Hematopoietic multipotent progenitor cell treated with erythropoietin and hydrocortisone succinate and interleukin-3 and kit ligand, for 17 days (in vitro differentiated cells): Measurements from ENCODE around the gene CISD2.
A peak's percentile ranks its signal among the peaks of the same experiment; 100 is the strongest.
"Not testable (repeated sequence)": the region's sequence is repeated elsewhere in the genome, so short reads cannot be mapped to it uniquely, and the experiment has no call there.

Experiments used
- DNase-seq: peaks from one replicate; pipeline ENCODE4 v3.0.0-alpha.2; 2015; ENCODE audit warnings: low spot score

The CISD2 gene

DNA sequence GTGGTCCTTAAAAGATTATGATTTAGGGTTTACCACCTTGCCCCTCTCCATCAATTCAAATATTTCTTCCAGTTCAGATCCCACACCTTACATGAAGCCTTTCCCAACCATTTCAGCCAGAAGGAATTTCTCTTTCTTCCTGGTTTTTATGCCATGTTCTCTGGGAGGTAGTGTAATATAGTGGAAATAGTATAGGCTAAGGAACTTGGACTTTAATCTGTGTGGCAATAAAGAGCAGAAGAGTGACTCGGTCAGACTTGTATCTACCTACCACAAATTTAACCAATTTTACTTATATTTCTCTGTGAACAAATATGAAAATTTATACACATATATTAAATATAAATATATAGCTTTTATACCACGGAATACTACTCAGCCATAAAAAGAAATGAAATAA is 18.4 kb upstream of the CISD2 start:
- no peak for DNase-seq

DNA sequence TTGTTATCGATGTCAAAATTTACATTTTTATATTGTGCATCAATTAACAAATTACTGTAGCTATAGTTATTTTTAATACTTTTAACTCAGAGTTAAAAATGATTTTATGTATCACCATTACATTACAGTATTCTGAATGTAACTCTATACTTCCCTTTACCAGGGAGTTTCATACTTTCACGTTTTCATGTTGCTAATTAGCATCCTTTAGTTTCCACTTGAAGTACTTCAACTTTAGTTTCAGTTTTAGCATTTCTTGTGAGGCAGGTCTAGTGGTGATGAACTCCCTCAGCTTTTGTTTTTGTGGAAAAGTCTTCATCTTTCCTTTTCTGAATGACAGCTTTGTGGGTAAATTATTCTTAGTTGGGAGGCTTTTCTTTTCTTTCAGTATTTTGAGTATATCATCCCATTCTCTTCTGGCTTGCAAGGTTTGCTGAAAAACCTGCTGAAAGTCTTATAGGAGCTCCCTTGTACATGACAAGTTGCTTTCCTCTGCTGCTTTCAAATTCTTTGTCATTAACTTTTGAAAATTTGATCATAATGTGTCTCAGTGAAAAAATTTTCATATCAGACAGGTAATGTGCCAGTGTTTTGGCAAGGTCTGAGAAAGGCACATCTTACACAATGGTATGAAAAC is 9.8 kb upstream of the CISD2 start:
- DNase-seq: no peak

DNA sequence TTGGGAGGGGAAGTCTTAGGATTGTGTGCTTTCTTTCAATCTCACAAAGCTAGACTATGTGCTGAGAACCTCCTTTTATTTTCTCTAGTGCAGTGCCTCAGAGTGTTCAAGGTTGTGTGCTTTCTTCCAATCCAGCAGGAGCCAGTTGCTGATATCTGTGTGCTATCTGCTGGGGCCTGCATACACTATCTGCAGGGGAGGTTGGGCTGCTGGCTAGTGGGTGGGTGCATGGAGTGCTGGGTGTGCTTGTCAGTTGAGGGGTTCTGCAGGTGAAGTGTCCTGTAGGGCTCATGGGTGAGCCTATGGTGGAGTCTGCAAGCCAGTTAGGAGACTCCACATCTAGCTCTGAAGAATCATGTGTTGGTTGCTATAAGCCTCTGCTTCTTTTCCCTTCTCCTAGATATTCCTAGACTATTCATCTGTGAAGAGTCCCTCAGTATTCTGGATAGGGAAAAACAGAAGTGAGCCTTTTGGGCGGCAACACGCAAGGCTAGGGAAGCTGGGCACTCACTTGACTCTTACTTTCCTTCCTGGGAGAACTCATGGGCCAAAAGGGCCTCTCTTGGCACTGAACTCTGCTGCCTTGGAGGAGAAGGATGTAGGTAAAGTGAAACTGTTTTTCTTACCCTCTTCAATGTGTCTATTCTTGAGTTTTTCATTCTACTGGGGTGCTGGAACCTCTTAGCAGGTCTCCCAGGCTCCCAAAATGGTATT is 8.0 kb upstream of the CISD2 start:
- no peak for DNase-seq

DNA sequence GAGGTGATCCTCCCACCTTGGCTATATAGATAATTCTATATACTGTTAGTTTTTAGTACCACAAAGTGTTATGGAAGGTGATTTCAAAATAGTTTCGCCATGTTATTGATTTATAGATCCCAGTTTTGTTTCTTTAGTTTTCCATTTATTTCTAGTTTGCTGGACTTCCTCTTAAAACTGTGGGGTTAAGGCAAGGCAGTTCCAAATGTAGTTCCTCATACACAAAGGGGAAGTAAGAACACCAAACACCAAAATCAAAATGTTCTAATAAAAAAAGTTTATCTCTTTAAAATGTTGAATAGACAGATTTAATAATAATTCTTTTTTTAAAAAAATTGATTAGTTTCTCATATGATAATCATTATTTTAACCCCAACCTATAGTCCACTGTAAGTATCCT is 6.8 kb upstream of the CISD2 start:
- no peak for DNase-seq

DNA sequence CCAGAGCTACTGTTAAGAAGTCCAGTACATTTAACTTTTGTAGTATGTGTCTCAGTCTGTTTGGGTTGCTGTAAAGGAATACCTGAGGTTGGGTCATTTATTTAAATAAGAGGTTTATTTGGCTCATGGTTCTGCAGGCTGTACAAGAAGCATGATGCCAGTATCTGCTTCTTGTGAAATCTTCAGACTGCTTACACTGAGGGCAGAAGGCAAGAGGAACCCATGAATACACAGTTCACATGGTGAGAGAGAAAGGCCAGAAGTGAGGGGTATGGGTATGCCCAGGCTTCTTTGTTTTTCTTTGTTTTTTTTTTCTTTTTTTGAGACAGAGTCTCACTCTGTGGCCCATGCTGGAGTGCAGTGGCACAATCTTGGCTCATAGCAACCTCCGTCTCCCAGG is 6.0 kb upstream of the CISD2 start:
- no peak for DNase-seq

DNA sequence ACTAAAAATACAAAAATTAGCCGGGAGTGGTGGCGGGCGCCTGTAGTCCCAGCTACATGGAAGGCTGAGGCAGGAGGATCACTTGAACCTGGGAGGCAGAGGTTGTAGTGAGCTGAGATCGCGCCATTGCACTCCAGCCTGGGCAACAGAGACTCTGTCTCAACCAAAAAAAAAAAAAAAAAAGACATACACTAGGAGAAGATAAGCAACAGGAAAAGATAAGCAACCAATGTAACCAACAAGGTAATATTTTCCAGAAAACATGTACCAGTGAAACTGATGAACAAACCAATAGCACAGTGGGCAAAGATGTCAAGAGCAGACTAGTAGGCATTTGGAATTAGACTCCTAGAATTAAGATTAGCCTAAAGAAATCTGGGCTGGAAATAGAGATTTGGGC is 3.5 kb upstream of the CISD2 start:
- not testable (repeated sequence) for DNase-seq

DNA sequence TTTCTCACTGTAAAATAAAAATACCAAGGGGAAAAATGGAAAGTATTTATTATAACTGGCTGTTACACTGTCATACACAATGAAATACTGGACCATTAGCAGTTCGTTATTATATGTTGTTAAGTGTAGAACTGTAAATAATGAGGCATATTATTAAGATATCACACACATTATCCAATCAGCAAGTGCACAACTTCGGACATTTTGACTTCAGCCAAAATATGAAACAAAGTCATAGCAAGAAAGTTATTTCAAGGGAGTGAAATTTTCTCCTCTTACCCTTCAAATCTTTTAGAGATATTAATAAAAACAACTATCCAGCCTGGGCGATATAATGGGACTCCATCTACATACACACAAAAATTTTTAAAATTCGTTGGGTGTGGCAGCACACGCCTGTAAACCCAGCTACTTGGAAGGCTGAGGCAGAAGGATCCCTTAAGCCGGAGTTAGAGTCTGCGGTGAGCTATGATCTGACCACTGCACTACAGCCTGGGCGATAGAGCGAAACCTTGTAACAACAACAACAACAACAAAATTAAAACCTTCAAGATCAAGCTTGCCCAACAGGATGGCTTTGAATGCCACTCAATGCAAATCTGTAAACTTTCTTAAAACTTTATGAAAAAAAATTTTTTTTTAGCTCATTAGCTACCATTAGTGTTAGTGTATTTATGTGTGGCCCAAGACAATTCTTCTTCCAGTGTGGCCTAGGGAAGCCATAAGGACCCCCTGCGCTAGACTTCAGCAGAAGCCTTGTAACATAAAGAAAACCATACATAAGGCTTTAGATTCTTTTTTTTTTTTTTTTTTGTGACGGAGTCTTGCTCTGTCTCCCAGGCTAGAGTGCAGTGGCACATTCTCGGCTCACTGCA is 1.3 kb upstream of the CISD2 start:
- DNase-seq: peak; percentile 61

DNA sequence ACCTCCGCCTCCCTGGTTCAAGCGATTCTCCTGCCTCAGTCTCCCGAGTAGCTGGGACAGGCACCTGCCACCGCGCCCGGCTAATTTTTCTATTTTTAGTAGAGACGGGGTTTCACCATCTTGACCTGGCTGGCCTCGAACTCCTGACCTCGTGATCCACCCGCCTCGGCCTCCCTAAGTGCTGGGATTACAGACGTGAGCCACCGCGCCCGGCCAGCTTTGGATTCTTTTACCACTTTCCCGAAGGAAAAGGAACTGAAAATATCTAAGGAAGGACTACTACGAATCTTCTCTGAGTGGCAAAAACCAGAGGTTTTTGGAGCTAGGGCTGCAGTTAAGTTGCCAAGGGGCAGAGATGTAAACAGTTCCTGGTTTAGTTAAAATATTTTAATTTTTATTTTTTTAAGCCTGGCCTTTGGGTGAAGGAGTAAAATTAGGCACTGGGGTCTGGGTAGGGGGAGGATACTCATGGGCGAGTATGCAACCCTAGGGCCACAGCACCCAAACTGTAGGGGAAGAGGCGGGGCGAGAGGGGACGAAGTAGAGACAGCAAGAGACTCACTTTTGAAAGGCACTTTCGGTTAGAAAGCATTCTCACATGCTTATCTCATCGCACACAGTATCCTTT is 525 bp upstream of the CISD2 start:
- no peak for DNase-seq

DNA sequence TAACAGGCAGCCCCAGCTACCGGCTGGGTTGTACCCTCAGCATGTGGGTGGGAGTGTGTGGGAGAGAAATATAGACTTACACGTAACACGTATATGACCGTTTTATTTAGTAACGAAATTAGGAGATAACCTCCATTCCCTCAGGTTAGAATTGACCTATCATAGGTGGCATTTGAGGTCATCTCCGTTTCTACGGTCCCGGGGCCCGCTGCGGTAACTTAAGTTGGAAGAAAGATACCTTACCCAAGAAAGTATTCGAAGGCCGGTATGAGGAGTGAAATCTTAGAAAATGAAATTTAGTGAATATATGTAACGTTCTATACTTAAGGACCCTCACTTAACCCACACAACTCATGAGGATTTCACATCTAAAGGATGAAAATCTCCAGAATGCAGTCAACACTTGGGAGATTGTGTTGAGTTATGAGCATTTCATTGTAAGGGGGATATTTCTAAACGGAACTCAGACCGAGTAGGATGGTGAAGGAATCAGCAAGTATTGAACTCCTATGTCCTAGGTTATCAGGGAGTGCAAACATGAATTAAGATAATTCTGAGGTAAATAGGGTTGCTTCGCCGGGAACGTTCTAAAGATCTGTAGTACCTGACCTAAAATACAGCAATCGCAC is 891 bp downstream of the CISD2 start:
- DNase-seq: no peak

DNA sequence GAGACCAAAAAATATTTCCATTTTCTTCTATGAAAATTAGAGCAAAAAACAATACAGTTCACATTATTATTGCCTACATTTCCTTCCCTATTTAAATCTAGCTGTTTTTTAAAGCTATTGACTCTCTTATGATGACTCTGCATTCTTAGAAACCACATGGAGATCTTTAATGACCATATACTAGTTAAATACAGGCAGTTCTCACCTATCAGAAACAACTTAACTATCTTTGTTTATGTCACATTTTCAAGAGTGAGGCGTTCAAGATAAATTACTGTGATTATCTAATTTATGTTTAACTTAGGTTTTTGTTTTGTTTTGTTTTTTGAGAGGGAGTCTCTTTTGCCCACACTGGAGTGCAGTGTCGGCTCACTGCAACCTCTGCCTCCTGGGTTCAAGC is 3.0 kb downstream of the CISD2 start:
- DNase-seq: peak; percentile 79

DNA sequence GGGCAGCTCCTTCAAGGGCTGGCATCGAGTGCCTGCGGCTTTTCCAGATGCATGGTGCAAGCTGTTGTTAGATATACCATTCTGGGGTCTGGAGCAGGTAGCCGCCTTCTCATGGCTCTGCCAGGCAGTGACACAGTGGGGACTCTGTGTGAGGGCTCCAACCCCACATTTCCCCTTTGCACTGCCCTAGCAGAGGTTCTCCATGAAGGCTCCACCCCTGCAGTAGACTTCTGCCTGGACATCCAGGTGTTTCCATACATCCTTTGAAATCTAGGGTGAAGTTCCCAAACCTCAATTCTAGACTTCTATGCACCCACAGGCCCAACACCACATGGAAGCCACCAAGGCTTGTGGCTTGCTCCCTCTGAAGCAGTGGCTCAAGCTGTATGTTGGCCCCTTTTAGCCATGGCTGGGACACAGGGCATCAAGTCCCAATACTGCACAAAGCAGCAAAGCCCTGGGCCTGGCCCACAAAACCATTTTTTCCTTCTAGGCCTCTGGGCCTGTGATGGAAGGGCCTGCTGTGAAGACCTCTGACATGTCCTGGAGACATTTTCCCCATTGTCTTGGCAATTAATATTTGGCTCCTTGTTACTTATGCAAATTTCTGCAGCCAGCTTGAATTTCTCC is 8.8 kb downstream of the CISD2 start:
- DNase-seq: not testable (repeated sequence)

DNA sequence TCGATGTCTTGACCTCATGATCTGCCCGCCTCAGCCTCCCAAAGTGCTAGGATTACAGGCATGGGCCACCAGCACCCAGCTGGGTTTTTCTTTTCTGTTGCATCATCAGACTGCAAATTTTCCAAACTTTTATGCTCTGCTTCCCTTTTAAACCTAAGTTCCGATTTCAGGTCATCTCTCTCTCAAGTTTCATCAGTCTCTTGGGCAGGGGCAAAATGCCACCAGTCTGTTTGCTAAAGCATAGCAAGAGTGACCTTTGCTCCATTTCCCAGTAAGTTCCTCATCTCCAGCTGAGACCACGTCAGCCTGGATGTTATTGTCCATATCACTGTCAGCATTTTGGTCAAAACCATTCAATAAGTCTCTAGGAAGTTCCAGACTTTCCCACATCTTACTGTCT is 9.6 kb downstream of the CISD2 start:
- not testable (repeated sequence) for DNase-seq

DNA sequence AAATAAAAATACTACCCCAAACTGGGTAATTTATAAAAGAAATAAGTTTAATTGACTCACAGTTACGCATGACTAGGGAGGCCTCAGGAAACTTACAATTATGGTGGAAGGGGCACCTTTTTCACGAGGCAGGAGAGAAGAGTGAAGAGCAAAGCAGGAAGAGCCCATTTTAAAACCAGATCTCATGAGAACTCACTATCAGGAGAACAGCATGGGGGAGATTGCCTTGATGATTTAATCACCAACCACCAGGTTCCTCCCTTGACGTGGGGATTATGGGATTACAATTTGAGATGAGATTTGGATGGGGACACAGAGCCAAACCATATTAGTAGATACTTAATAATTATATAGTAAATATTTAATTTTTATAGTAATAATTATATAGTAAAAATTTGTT is 10.1 kb downstream of the CISD2 start:
- DNase-seq: no peak

DNA sequence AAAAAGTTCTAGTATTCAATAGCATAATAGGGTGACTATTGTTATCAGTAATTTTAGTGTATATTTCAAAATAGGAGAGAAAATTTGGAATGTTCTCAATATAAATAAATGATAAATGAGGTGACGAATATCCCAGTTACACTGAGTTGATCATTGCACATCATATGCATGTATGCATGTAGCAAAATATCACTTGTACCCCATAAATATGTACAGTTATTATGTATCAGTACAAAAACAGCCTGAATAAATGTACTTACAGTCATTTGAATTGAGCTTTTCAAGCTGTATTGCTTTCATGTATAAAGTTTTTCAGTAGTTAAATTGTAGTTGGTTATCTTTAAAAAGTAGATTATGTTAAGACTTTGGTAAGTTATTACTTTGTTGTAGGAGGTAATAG is 12.6 kb downstream of the CISD2 start:
- DNase-seq: no peak

DNA sequence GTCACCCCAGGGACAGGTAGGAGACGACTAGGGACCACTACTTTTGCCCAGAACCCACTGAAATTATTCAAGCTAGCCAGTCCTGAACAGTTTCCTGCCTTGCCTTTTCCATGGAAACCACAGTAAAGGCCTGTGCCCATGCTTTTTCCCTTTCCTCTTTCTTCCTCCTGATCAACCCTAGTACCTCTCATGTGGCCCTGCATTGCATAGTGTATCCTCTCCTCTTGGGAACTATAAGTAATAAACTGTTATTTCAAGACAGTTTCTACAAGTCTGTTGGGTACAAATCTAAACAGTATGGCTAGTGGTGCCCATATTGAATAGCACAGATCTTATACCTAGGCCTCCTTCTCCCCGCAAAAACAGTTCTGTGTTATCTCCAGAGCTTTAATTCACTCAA is 14.5 kb downstream of the CISD2 start:
- DNase-seq: no peak

DNA sequence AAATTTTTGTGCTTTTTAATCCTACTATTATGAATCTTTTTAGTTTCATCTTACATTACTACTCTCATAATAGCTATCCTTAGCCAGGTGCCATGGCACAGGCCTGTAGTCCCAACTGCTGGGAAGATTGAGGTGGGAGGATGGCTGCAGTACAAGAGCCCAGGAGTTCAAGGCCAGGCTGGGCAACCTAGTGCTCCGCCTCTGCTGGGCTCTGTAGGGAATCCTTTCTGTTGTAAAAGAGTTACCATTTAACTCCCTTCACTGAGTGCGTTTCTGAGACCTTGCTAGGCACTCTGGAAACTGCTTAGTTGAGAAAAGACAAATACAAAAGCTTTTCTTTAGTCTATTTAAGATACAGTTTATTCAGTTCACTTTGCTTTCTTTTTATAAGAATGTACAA is 19.8 kb downstream of the CISD2 start:
- not testable (repeated sequence) for DNase-seq

DNA sequence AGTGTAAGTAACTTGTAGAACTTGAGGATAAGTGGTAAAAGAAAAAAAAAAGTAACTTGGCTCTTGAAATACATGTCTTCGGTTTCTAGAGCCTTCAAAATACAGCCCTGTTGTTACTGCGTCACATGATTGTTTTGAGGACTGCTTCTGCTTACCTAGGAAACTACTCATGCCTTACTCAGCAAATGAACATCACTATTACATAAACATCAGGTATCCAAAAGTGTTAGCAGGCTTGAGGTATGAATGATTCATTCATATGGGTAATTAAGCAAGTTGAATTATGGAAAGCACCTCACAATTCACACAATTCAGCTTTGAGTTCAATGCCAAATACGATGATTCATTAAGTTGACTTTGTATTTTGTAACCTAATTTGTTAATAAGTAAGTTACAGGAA is 21.1 kb downstream of the CISD2 start:
- DNase-seq: not testable (repeated sequence)

DNA sequence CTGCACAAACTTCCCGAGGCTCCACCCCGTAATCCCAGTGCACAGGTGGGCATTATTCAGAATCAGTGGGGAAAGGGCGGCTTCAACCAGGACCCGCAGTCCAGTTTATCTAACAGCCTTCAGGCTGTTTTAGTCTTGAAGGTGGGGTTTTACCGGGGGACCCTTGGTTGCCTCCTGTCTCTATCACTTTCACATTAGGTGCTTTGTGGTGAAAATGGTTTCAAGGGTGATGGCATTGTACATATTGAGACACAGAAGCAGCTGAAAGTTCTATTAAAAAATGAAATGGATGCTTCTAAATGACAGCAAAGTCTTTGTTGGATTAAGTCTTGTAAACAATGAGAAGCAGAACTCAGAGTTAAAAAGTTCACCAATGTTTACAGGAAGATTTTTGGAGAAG is 27.8 kb downstream of the CISD2 start:
- DNase-seq: not testable (repeated sequence)

DNA sequence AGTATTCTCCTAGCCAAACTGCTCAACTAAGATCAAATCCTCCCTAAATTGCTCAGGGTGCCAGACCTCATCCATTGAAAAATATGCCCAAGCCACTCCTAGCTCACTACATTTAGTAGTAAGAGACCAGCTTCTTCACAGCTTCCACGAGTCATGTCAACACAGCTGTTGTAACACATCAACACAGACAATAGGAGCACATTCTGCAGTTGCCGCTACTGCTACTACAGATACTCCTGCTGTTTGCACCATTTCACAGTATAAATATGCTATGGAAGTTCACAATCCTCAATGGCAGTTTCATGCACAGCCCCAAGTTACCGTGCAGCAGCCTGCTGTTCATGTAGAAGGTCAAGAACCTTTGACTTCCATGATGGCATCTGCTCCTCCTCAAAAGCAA is 28.8 kb downstream of the CISD2 start:
- DNase-seq: not testable (repeated sequence)

DNA sequence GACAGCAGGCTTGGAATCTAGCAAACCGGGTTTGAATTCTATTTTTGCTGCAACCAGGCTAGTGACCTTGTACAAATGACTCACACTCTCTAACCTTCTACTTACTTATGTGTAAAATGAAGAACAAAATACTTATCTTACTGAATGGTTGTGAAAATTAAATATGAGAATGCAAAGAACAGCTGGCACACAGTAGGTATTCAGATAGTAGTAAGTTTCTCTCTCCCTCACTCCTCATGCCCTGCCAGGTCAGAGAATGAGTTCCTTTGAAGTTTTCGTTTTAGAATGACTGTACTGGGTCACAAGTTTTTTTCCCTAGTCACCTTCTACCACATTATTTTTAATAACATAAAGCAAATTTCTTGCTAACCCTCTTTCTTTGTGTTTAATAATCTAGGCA is 33.0 kb downstream of the CISD2 start:
- DNase-seq: no peak

DNA sequence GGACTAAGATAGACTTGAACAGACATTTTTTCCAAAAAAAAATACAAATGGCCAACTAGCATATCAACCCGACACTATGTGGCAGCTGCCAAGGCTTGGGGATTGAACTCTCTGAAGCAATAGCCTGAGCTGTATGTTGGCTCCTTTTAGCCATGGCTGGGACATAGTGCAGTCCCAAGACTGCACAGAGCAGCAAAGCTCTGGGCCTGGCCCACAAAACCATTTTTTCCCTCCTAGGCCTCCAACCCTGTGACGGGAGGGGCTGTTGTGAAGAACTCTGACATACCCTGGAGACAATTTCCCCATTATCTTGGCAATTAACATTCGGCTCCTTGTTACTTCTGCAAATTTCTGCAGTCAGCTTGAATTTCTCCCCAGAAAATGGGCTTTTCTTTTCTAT is 50.1 kb downstream of the CISD2 start:
- DNase-seq: no peak

DNA sequence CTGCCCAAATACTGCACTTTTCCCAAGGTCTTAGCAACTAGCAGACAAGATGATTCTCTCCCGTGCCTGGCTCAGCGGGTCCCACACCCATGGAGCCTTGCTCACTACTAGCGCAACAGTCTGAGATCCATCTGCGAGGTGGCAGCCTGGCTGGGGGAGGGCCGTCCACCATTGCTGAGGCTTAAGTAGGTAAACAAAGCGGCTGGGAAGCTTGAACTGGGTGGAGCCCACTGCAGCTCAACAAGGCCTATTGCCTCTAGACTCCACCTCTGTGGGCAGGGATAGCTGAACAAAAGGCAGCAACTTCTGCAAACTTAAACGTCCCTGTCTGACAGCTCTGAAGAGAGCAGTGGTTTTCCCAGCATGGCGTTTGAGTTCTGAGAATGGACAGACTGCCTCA is 50.9 kb downstream of the CISD2 start:
- DNase-seq: not testable (repeated sequence)
